Measurements from ENCODE around the gene ADH4. TPM values are rescaled to one million over a fixed set of nuclear protein-coding genes. Genes with fewer than 3 reads are reported as not detected.

The ADH4 gene
- total RNA-seq, 1 donor from 2014 or later, result 0.38 TPM

DNA sequence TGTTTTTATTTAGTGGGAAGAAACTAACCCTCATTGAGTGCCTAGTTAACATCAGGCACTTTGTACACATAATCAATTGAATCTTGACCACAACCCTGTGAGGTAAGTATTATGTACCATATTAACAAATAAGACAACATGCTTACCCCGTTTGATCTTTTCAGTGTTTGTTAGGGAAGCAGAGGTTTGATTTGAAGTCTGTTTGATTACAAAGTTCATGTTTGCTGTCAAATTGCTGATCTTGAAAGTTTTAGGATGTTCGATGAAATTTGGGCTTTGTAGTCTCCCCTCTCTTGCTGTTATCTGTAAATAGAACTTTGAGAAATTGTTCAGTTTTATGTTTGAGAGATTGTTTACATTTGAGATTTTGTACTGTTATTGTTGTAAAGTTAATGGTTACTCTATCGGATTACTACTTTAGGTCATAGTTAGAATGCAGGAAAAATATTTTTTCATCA is 13.4 kb upstream of the ADH4 start:
- no peak for ATAC-seq
- intact Hi-C loops (cut with DNase I), result no loop called here

DNA sequence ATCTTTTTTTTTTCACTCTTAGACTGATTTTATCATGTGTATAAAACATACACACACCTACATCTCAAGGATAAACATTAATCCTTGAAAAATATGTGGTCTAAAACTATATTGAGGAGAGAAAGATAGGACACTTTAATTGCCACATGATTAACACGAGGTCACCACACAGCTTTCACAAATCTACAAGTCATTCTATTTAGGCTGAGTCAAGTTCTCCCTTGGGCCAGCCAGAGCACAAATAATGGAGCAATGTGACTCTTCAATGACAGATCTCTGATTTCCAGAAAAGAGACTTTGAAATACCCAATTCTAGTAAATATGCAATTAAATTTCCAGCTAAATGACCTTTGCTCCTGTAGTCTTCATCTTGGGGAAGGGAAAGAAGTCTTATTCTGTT is 12.9 kb upstream of the ADH4 start:
- ATAC-seq (no peak), DNase-seq (no peak)
- TF ChIP-seq, protein P1, sequence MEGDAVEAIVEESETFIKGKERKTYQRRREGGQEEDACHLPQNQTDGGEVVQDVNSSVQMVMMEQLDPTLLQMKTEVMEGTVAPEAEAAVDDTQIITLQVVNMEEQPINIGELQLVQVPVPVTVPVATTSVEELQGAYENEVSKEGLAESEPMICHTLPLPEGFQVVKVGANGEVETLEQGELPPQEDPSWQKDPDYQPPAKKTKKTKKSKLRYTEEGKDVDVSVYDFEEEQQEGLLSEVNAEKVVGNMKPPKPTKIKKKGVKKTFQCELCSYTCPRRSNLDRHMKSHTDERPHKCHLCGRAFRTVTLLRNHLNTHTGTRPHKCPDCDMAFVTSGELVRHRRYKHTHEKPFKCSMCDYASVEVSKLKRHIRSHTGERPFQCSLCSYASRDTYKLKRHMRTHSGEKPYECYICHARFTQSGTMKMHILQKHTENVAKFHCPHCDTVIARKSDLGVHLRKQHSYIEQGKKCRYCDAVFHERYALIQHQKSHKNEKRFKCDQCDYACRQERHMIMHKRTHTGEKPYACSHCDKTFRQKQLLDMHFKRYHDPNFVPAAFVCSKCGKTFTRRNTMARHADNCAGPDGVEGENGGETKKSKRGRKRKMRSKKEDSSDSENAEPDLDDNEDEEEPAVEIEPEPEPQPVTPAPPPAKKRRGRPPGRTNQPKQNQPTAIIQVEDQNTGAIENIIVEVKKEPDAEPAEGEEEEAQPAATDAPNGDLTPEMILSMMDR (IDR thresholded peaks at IDR 0.05), result no peak
- no peaks in the 10 kb centered on the region for H3K9me3 ChIP-seq
- H3K27ac ChIP-seq, result no peak overlapping the region
- no peaks in the 10 kb centered on the region for H3K4me1 ChIP-seq
- H3K36me3 ChIP-seq, result no peaks in the 10 kb centered on the region
- no peak overlapping the region for H3K4me3 ChIP-seq
- H3K27me3 ChIP-seq, result no peaks in the 10 kb centered on the region
- intact Hi-C loops (cut with DNase I), result no loop called here

More for the DNA sequence above, 13.4 kb upstream of the ADH4 start:
- H3K4me3 ChIP-seq, result no peak overlapping the region
- no peaks in the 10 kb centered on the region for H3K36me3 ChIP-seq
- no peaks in the 10 kb centered on the region for H3K4me1 ChIP-seq
- TF ChIP-seq, protein P1 (IDR thresholded peaks at IDR 0.05), result no peak
- no peaks in the 10 kb centered on the region for H3K9me3 ChIP-seq
- H3K27me3 ChIP-seq, result no peaks in the 10 kb centered on the region
- no peak for DNase-seq
- H3K27ac ChIP-seq, result no peak overlapping the region

DNA sequence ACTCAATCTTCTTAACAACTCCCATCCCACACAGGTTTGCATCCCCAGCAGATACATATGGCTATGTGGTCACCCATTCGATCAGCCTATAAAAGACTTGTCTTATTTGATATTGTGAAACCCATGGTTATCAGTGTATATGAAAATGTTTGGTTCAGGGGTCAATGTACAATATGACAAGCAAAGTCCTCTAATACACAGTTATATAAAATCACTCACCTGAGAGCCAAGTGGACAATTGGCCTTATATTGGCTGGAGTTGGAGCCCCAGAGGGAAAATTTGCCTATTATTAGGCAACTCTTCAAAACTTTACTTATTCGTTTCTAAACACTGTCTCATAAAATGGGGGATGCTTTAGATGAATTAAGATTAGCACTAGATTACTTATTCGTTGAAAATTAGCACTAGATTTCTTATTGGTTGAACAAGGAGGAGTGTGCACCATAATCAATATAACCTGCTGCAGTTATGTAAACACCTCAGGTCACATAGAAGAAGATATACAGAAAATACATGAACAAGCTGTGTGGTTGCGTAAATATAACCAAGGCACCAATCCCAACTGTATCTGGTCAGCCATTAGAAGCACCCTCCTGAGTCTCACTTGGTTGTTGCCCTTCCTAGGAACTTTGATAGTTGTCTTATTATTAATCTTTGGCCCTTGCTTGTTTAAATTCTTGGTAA is 10.7 kb upstream of the ADH4 start:
- Histone ChIP-seq H3K4me1 (no peaks in the 10 kb centered on the region), H3K27me3 (no peaks in the 10 kb centered on the region), H3K4me3 (no peak overlapping the region), H3K27ac (no peak overlapping the region), H3K9me3 (no peaks in the 10 kb centered on the region), H3K36me3 (no peaks in the 10 kb centered on the region)
- ATAC-seq, result no peak
- intact Hi-C loops (cut with DNase I), result no loop called here
- TF ChIP-seq, protein P1 (IDR thresholded peaks at IDR 0.05), result no peak
- DNase-seq, result no peak

DNA sequence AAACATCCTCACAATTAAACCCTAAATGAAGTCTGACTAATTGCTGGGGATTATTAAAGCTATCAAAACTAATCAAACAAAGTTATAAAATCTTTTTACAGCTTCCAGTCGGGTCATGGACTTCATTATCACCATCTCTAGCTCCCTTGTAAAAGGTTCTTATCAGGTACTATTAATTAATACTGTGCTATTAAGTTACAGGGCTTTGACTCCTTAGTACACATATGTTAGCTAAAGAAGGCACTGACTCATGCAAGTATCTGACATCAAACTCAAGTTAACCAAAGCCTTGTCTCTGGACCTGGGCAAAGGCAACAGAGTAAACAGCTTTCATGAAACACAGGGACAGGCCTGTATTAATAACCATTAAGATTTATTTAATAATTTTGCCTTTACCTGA is 7.9 kb upstream of the ADH4 start:
- no peak for ATAC-seq
- no peak overlapping the region for H3K4me3 ChIP-seq
- no peaks in the 10 kb centered on the region for H3K4me1 ChIP-seq
- intact Hi-C loops (cut with DNase I), result no loop called here
- no peak overlapping the region for H3K27ac ChIP-seq
- TF ChIP-seq, protein P1 (IDR thresholded peaks at IDR 0.05), result no peak
- no peaks in the 10 kb centered on the region for H3K36me3 ChIP-seq
- no peaks in the 10 kb centered on the region for H3K27me3 ChIP-seq
- H3K9me3 ChIP-seq, result no peaks in the 10 kb centered on the region
- DNase-seq, result no peak

DNA sequence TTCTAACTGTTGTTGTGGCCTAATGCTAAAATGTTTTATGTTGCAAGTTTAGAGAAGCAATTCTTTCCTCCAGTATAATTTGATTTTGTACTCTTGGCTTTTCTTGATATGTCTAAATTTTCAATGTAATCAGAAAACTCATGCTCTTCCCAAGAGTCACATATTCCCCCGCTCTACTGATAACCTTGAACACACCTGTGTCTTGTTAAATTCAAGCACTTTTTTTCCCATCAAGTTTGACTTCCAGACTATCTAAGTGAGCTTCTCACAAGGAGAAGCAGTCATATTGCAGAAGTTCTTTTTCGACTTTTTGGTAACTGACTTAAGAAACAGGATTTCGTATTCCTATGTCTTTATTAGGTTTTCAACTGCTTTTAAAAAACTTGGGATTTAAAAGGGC is 7.4 kb upstream of the ADH4 start:
- Histone ChIP-seq H3K4me1 (no peaks in the 10 kb centered on the region), H3K36me3 (no peaks in the 10 kb centered on the region), H3K9me3 (no peaks in the 10 kb centered on the region), H3K27me3 (no peaks in the 10 kb centered on the region), H3K27ac (no peak overlapping the region), H3K4me3 (no peak overlapping the region)
- intact Hi-C loops (cut with DNase I), result no loop called here
- DNase-seq (no peak), ATAC-seq (no peak)
- TF ChIP-seq, protein P1 (IDR thresholded peaks at IDR 0.05), result no peak

All from upper lobe of right lung (tissue), 1 donor.